SK-N-SH (cell line): ENCODE results near the gene SCRG1. TPM values are rescaled to one million over a fixed set of nuclear protein-coding genes. Genes with fewer than 3 reads are reported as not detected.

ENCODE experiments used
- CTCF ChIA-PET: fragments of 300-600, 350-600 bp; formaldehyde crosslinking; extraction: SDS; loops from one replicate; lab custom pipeline; 2021; lab: Yijun Ruan, JAX
- POLR2A ChIA-PET: fragments of 350-600 bp; sonication (Branson Sonifier 250); formaldehyde crosslinking; extraction: SDS; loops from one replicate; lab custom pipeline; 2020; ENCODE audit warnings: antibody characterized with exemption, inconsistent platforms; lab: Yijun Ruan, JAX
- DNase-seq: peaks from one replicate; pipeline ENCODE4 v3.0.0; 2012
- H2AFZ ChIP-seq: fragments of 200-600 bp; sonication (generic); 2 replicates; pipeline ENCODE4 v1.8.1; 2016; ENCODE audit warnings: antibody characterized with exemption, mild to moderate bottlenecking, low read depth
- H3F3A ChIP-seq: fragments of 200-600 bp; sonication (generic); replicated peaks from 2 replicates; pipeline ENCODE3; 2016; ENCODE audit warnings: antibody characterized with exemption, mild to moderate bottlenecking; ENCODE audit not compliant: insufficient read depth
- H3K27ac ChIP-seq, 2 experiments: fragments of 200-500 bp in 1 of 2; fragments of 200-600 bp in 1 of 2; sonication (Bioruptor generic) in 1 of 2; sonication (generic), shearing (Covaris generic) in 1 of 2; 2 replicates each; pipeline versions ENCODE4 v1.5.1 to v1.6.1; 2014 to 2016; ENCODE audit warnings: low read depth in 2 of 2, inconsistent platforms in 1 of 2, low read length in 1 of 2, mild to moderate bottlenecking in 1 of 2, mixed read lengths in 1 of 2
- H3K27me3 ChIP-seq: fragments of 200-600 bp; sonication (generic), shearing (Covaris generic); 2 replicates; pipeline ENCODE4 v1.6.1; 2016; ENCODE audit warnings: mixed run types; ENCODE audit not compliant: insufficient read depth
- H3K36me3 ChIP-seq, 2 experiments: fragments of 200-500 bp in 1 of 2; fragments of 200-600 bp in 1 of 2; sonication (Bioruptor generic) in 1 of 2; sonication (generic) in 1 of 2; replicated peaks in 1 of 2; 2 replicates each; pipeline versions ENCODE3 to v1.5.1; 2014 to 2016; ENCODE audit warnings: low read length in 1 of 2, mild to moderate bottlenecking in 1 of 2; ENCODE audit not compliant: insufficient read depth in 2 of 2, control insufficient read depth in 1 of 2
- H3K4me1 ChIP-seq, 2 experiments: fragments of 200-500 bp in 1 of 2; fragments of 200-600 bp in 1 of 2; sonication (Bioruptor generic) in 1 of 2; sonication (generic), shearing (Covaris generic) in 1 of 2; 2 replicates each; pipeline versions ENCODE4 v1.5.1 to v1.6.1; 2014 to 2016; ENCODE audit warnings: low read depth in 1 of 2, low read length in 1 of 2, mixed run types in 1 of 2; ENCODE audit not compliant: insufficient read depth in 2 of 2, control insufficient read depth in 1 of 2
- H3K4me2 ChIP-seq: fragments of 200-600 bp; sonication (generic), shearing (Covaris generic); 2 replicates; pipeline ENCODE4 v1.6.1; 2017; ENCODE audit warnings: mixed run types
- H3K4me3 ChIP-seq, 2 experiments: fragments of 200-500 bp in 1 of 2; fragments of 200-600 bp in 1 of 2; sonication (Bioruptor generic) in 1 of 2; sonication (generic), shearing (Covaris generic) in 1 of 2; 2 replicates each; pipeline versions ENCODE4 v1.5.1 to v1.8.1; 2014 to 2016; ENCODE audit warnings: low read depth in 2 of 2, inconsistent platforms in 1 of 2, low read length in 1 of 2, mild to moderate bottlenecking in 1 of 2, mixed read lengths in 1 of 2, moderate library complexity in 1 of 2
- H3K79me2 ChIP-seq: fragments of 200-600 bp; sonication (generic); 2 replicates; pipeline ENCODE4 v1.8.1; 2017; ENCODE audit warnings: mild to moderate bottlenecking; ENCODE audit not compliant: insufficient read depth
- H3K9ac ChIP-seq: fragments of 200-600 bp; sonication (generic); 2 replicates; pipeline ENCODE4 v1.6.1; 2017; ENCODE audit warnings: mixed run types
- H3K9me2 ChIP-seq: fragments of 200-600 bp; sonication (generic); 2 replicates; pipeline ENCODE4 v1.6.1; 2017; ENCODE audit warnings: mixed run types
- H3K9me3 ChIP-seq: fragments of 200-600 bp; sonication (generic); 2 replicates; pipeline ENCODE4 v1.6.1; 2017; ENCODE audit warnings: mixed run types, mild to moderate bottlenecking, moderate library complexity
- H4K20me1 ChIP-seq: fragments of 200-600 bp; sonication (generic); 2 replicates; pipeline ENCODE4 v1.6.1; 2017; ENCODE audit warnings: mild to moderate bottlenecking, mixed run types; ENCODE audit not compliant: insufficient read depth
- CTCF ChIP-seq: fragments of 200-600 bp; sonication (generic); IDR thresholded peaks from 2 replicates; pipeline ENCODE4 v1.6.1; 2017; ENCODE audit warnings: antibody characterized with exemption, mild to moderate bottlenecking, moderate library complexity
- ELF1 ChIP-seq: IDR thresholded peaks from 2 replicates; pipeline ENCODE4 v1.4.0; 2012
- EP300 ChIP-seq, 2 experiments: IDR thresholded peaks; 2 replicates each; pipeline versions ENCODE4 v1.4.0 to v1.6.1; 2012; ENCODE audit warnings: borderline replicate concordance in 1 of 2, low read depth in 1 of 2, low read length in 1 of 2
- EZH2phosphoT487 ChIP-seq: fragments of 200-600 bp; sonication (generic); IDR thresholded peaks from 2 replicates; pipeline ENCODE4 v1.6.1; 2017; ENCODE audit warnings: low read depth, mixed run types, mild to moderate bottlenecking, antibody characterized with exemption, moderate library complexity, borderline replicate concordance
- FOSL2 ChIP-seq: IDR thresholded peaks from 2 replicates; pipeline ENCODE4 v1.4.0; 2012; ENCODE audit warnings: low read depth, mild to moderate bottlenecking, moderate library complexity, borderline replicate concordance
- FOXM1 ChIP-seq: IDR thresholded peaks from 2 replicates; pipeline ENCODE4 v1.4.0; 2012; ENCODE audit warnings: low read depth, mild to moderate bottlenecking
- GABPA ChIP-seq: IDR thresholded peaks from 2 replicates; pipeline ENCODE4 v1.4.0; 2012; ENCODE audit warnings: low read depth, mild to moderate bottlenecking
- GATA2 ChIP-seq: sonication (generic); formaldehyde crosslinking; IDR thresholded peaks from 2 replicates; pipeline ENCODE4 v1.5.0; 2020; ENCODE audit warnings: mild to moderate bottlenecking, missing genetic modification reagents
- JUND ChIP-seq: IDR thresholded peaks from 2 replicates; pipeline ENCODE4 v1.4.0; 2012
- MEF2A ChIP-seq: IDR thresholded peaks from 2 replicates; pipeline ENCODE4 v1.4.0; 2012; ENCODE audit warnings: low read depth, borderline replicate concordance
- MXI1 ChIP-seq: IDR thresholded peaks from 2 replicates; pipeline ENCODE4 v1.6.1; 2012; ENCODE audit warnings: mild to moderate bottlenecking, low read depth, low read length, improper control_type of control experiment
- NRF1 ChIP-seq: IDR thresholded peaks from 2 replicates; pipeline ENCODE4 v1.6.1; 2012; ENCODE audit warnings: low read depth, mild to moderate bottlenecking, low read length
- PBX3 ChIP-seq: IDR thresholded peaks from 2 replicates; pipeline ENCODE4; 2012
- RCOR1 ChIP-seq: fragments of 150-350 bp; IDR thresholded peaks from 2 replicates; pipeline ENCODE4 v1.6.1; 2017; ENCODE audit warnings: antibody characterized with exemption, low read length
- RFX5 ChIP-seq: IDR thresholded peaks from 2 replicates; pipeline ENCODE4 v1.6.1; 2012; ENCODE audit warnings: mild to moderate bottlenecking, improper control_type of control experiment, low read length
- SMC3 ChIP-seq: IDR thresholded peaks from 2 replicates; pipeline ENCODE4 v1.6.1; 2012; ENCODE audit warnings: low read depth, low read length, improper control_type of control experiment
- TCF12 ChIP-seq: IDR thresholded peaks from 2 replicates; pipeline ENCODE4 v1.4.0; 2012
- YY1 ChIP-seq: IDR thresholded peaks from 2 replicates; pipeline ENCODE4 v1.4.0; 2012; ENCODE audit warnings: low read depth, mild to moderate bottlenecking
- WGBS: methylation state at CpG from one replicate; pipeline ENCODE4 v1.1.6; 2017; ENCODE audit warnings: low lambda C conversion rate; 5-methylcytosine and 5-hydroxymethylcytosine counted together
- polyA plus RNA-seq, 3 experiments: library from polyadenylated mRNA; depleted of rRNA; stranded (reverse); fragments of >200 nt; gene quantifications; 2 replicates each; pipeline ENCODE4 v1.2.3, GENCODE V29; 2012
- TF ChIP-seq, protein P1 (sequence below): IDR thresholded peaks from 2 replicates; pipeline ENCODE4 v1.4.0; 2012; ENCODE audit warnings: low read depth
- TF ChIP-seq, protein P2 (sequence below): IDR thresholded peaks from 2 replicates; pipeline ENCODE4 v1.4.0; 2012; ENCODE audit warnings: low read depth, borderline replicate concordance
- TF ChIP-seq, protein P3 (sequence below): fragments of 150-350 bp; IDR thresholded peaks from 2 replicates; pipeline ENCODE4 v1.6.1; 2017; ENCODE audit warnings: antibody characterized with exemption, low read length, low read depth, borderline replicate concordance
- TF ChIP-seq, protein P4 (sequence below): fragments of 150-350 bp; IDR thresholded peaks from 2 replicates; pipeline ENCODE4 v1.6.1; 2016; ENCODE audit warnings: mild to moderate bottlenecking, low read depth, low read length
- TF ChIP-seq, protein P5 (sequence below): IDR thresholded peaks from 2 replicates; pipeline ENCODE4 v1.6.1; 2012; ENCODE audit warnings: mild to moderate bottlenecking, low read depth, low read length, moderate library complexity

SCRG1 gene
- polyA plus RNA-seq, 1 of the 3 experiments (the other 2 are of a cell fraction): 0.16 TPM

- Histone ChIP-seq H3K4me2 (peak overlapping the region; percentile 91), H4K20me1 (peaks cover 25% of the 10 kb centered on the region), H3F3A (peaks cover 28% of the 10 kb centered on the region), H3K9me3 (no peaks in the 10 kb centered on the region), H3K4me1 (peaks cover 19% of the 10 kb centered on the region in 2 experiments), H3K27me3 (no peaks in the 10 kb centered on the region), H3K9me2 (no peaks in the 10 kb centered on the region), H3K36me3 (peaks cover 22 to 27% of the 10 kb centered on the region in 2 experiments), H2AFZ (peak overlapping the region; percentile 95), H3K27ac (peak overlapping the region; percentile 85 to 96), H3K4me3 (peak overlapping the region; percentile 96 to 99), H3K9ac (peak overlapping the region; percentile 99), H3K79me2 (peaks cover 51% of the 10 kb centered on the region)
- peak; percentile 92 for DNase-seq
- POLR2A ChIA-PET: interaction anchor here (1.0 to 5.7 kb wide), 13 partner anchors 10 to 801 kb away, joined by 3 to 69 read pairs (median 5); partner anchors contain the start of gene SAP30
- CTCF ChIA-PET: interaction anchor here (0.6 to 1.6 kb wide), 7 partner anchors 11 to 321 kb away, joined by 3 to 6 read pairs (median 3); no protein-coding TSS in a partner anchor
- 1% methylated on average over 40 of the region's 52 CpGs for WGBS
- no peak for TF ChIP-seq FOSL2
- TF ChIP-seq EZH2phosphoT487: no peak
- TF ChIP-seq, protein P1, sequence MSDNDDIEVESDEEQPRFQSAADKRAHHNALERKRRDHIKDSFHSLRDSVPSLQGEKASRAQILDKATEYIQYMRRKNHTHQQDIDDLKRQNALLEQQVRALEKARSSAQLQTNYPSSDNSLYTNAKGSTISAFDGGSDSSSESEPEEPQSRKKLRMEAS: no peak
- TF ChIP-seq GABPA: no peak
- TF ChIP-seq NRF1: no peak
- no peak for TF ChIP-seq GATA2 (CRISPR knock-in tag)
- TF ChIP-seq RCOR1: no peak
- no peak for TF ChIP-seq FOXM1
- TF ChIP-seq JUND: no peak
- peak; percentile 75 for TF ChIP-seq MXI1
- TF ChIP-seq ELF1: no peak
- TF ChIP-seq, protein P2, sequence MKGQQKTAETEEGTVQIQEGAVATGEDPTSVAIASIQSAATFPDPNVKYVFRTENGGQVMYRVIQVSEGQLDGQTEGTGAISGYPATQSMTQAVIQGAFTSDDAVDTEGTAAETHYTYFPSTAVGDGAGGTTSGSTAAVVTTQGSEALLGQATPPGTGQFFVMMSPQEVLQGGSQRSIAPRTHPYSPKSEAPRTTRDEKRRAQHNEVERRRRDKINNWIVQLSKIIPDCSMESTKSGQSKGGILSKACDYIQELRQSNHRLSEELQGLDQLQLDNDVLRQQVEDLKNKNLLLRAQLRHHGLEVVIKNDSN: peak; percentile 6; the same call in 1 of the 2 replicates
- TF ChIP-seq, protein P3, sequence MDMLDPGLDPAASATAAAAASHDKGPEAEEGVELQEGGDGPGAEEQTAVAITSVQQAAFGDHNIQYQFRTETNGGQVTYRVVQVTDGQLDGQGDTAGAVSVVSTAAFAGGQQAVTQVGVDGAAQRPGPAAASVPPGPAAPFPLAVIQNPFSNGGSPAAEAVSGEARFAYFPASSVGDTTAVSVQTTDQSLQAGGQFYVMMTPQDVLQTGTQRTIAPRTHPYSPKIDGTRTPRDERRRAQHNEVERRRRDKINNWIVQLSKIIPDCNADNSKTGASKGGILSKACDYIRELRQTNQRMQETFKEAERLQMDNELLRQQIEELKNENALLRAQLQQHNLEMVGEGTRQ: no peak
- TF ChIP-seq, protein P4, sequence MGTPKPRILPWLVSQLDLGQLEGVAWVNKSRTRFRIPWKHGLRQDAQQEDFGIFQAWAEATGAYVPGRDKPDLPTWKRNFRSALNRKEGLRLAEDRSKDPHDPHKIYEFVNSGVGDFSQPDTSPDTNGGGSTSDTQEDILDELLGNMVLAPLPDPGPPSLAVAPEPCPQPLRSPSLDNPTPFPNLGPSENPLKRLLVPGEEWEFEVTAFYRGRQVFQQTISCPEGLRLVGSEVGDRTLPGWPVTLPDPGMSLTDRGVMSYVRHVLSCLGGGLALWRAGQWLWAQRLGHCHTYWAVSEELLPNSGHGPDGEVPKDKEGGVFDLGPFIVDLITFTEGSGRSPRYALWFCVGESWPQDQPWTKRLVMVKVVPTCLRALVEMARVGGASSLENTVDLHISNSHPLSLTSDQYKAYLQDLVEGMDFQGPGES: no peak
- TF ChIP-seq PBX3: no peak
- no peak for TF ChIP-seq MEF2A
- no peak for TF ChIP-seq SMC3
- TF ChIP-seq CTCF: no peak
- no peak for TF ChIP-seq TCF12
- TF ChIP-seq, protein P5, sequence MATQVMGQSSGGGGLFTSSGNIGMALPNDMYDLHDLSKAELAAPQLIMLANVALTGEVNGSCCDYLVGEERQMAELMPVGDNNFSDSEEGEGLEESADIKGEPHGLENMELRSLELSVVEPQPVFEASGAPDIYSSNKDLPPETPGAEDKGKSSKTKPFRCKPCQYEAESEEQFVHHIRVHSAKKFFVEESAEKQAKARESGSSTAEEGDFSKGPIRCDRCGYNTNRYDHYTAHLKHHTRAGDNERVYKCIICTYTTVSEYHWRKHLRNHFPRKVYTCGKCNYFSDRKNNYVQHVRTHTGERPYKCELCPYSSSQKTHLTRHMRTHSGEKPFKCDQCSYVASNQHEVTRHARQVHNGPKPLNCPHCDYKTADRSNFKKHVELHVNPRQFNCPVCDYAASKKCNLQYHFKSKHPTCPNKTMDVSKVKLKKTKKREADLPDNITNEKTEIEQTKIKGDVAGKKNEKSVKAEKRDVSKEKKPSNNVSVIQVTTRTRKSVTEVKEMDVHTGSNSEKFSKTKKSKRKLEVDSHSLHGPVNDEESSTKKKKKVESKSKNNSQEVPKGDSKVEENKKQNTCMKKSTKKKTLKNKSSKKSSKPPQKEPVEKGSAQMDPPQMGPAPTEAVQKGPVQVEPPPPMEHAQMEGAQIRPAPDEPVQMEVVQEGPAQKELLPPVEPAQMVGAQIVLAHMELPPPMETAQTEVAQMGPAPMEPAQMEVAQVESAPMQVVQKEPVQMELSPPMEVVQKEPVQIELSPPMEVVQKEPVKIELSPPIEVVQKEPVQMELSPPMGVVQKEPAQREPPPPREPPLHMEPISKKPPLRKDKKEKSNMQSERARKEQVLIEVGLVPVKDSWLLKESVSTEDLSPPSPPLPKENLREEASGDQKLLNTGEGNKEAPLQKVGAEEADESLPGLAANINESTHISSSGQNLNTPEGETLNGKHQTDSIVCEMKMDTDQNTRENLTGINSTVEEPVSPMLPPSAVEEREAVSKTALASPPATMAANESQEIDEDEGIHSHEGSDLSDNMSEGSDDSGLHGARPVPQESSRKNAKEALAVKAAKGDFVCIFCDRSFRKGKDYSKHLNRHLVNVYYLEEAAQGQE: no peak
- no peak for TF ChIP-seq YY1
- no peak for TF ChIP-seq RFX5
- no peak; a peak in 1 of 4 replicates for TF ChIP-seq EP300 (IDR thresholded peaks at IDR 0.05; ENCODE audit: borderline replicate concordance in 1 of 2, low read depth in 1 of 2, low read length in 1 of 2)
Observed at GRCh38 chr4:173334891-173335752, 63.8 kb downstream of the SCRG1 start.
